ENCODE measurements around the gene KDM7A. TPM values are rescaled to one million over a fixed set of nuclear protein-coding genes. Genes with fewer than 3 reads are reported as not detected.

Gene KDM7A
- total RNA-seq, 1 experiment from 2014 or later: 12.4 TPM

GRCh38 chr7:140084142-140084655, 92.6 kb downstream of the KDM7A start:
- no peak for TF ChIP-seq CTCF (IDR thresholded peaks at IDR 0.05; ENCODE audit: unreplicated experiment)
- Mint-ChIP-seq H3K4me1 (ENCODE audit: insufficient read depth, unreplicated experiment) (peaks cover 6% of the 10 kb centered on the region), H3K27ac (ENCODE audit: low read depth, unreplicated experiment) (no peak overlapping the region), H3K4me3 (ENCODE audit: unreplicated experiment) (no peak overlapping the region), H3K27me3 (ENCODE audit: insufficient read depth, unreplicated experiment) (no peaks in the 10 kb centered on the region), H3K9me3 (ENCODE audit: unreplicated experiment) (no peaks in the 10 kb centered on the region), H3K36me3 (ENCODE audit: insufficient read depth, unreplicated experiment) (no peaks in the 10 kb centered on the region)
- intact Hi-C loops (cut with micrococcal nuclease): no loop called here
- ChIA-PET POLR2A (interaction anchor here (1.2 kb wide), 1 partner anchor 21 kb away, joined by 3 read pairs; the partner anchor contains the start of gene PARP12), CTCF (no interaction called here)
- DNase-seq (ENCODE audit: unreplicated experiment): no peak
- no TSS peak for BruUV-seq (replicated peaks)

- no peak for DNase-seq (ENCODE audit: unreplicated experiment)
- ChIA-PET CTCF (no interaction called here), POLR2A (no interaction called here)
- H3K4me3 Mint-ChIP-seq (ENCODE audit: unreplicated experiment): no peak overlapping the region
- H3K27me3 Mint-ChIP-seq (ENCODE audit: insufficient read depth, unreplicated experiment): no peaks in the 10 kb centered on the region
- TF ChIP-seq CTCF (IDR thresholded peaks at IDR 0.05; ENCODE audit: unreplicated experiment): no peak
- intact Hi-C loops (cut with micrococcal nuclease): no loop called here
- no peaks in the 10 kb centered on the region for H3K36me3 Mint-ChIP-seq (ENCODE audit: insufficient read depth, unreplicated experiment)
- H3K4me1 Mint-ChIP-seq (ENCODE audit: insufficient read depth, unreplicated experiment): peaks cover 6% of the 10 kb centered on the region
- no TSS peak for BruUV-seq (replicated peaks)
- no peak overlapping the region for H3K27ac Mint-ChIP-seq (ENCODE audit: low read depth, unreplicated experiment)
- no peaks in the 10 kb centered on the region for H3K9me3 Mint-ChIP-seq (ENCODE audit: unreplicated experiment)
Observed at GRCh38 chr7:140082770-140083169, 94.0 kb downstream of the KDM7A start.

DNA sequence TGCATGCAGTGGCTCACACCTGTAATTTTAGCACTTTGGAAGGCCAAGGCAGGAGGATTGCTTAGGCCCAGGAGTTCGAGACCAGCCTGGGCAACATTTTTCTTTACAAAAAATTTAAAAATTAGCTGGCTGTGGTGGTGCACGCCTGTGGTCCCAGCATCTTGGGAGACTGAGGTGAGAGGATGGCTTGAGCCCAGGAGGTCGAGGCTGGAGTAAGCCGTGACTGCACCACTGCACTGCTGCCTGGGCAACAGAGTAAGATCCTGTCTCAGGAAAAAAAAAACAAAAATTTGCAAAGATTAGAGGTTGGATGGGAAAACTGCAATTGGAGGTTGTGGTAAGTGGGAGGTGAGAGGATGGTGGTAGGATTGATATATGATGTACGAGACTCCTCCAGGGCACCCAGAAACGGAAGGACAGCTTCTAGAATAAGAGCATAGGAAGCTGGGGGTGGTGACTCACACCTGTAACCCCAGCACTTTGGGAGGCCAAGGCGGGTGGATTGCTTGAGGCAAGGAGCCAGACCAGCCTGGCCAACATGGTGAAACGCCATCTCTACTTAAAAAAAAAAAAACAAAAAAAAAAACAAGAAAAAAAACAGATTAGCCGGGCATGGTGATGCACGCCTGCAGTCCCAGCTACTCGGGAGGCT, 94.9 kb downstream of the KDM7A start:
- BruUV-seq (replicated peaks): no TSS peak
- no peak for TF ChIP-seq CTCF (IDR thresholded peaks at IDR 0.05; ENCODE audit: unreplicated experiment)
- Mint-ChIP-seq H3K27me3 (ENCODE audit: insufficient read depth, unreplicated experiment) (no peaks in the 10 kb centered on the region), H3K4me1 (ENCODE audit: insufficient read depth, unreplicated experiment) (peaks cover 6% of the 10 kb centered on the region), H3K9me3 (ENCODE audit: unreplicated experiment) (no peaks in the 10 kb centered on the region), H3K4me3 (ENCODE audit: unreplicated experiment) (no peak overlapping the region), H3K36me3 (ENCODE audit: insufficient read depth, unreplicated experiment) (no peaks in the 10 kb centered on the region), H3K27ac (ENCODE audit: low read depth, unreplicated experiment) (no peak overlapping the region)
- CTCF ChIA-PET: no interaction called here
- POLR2A ChIA-PET: interaction anchor here (0.6 kb wide), 1 partner anchor 262 kb away, joined by 5 read pairs; no protein-coding TSS in a partner anchor
- peak; percentile 11 for DNase-seq (ENCODE audit: unreplicated experiment)
- intact Hi-C loops (cut with micrococcal nuclease): no loop called here

GRCh38 chr7:140080919-140081318, 95.9 kb downstream of the KDM7A start:
- CTCF ChIA-PET: interaction anchor here (0.7 kb wide), 1 partner anchor 21 kb away, joined by 4 read pairs; no protein-coding TSS in a partner anchor
- Mint-ChIP-seq H3K27me3 (ENCODE audit: insufficient read depth, unreplicated experiment) (no peaks in the 10 kb centered on the region), H3K27ac (ENCODE audit: low read depth, unreplicated experiment) (no peak overlapping the region), H3K36me3 (ENCODE audit: insufficient read depth, unreplicated experiment) (no peaks in the 10 kb centered on the region), H3K9me3 (ENCODE audit: unreplicated experiment) (no peaks in the 10 kb centered on the region), H3K4me1 (ENCODE audit: insufficient read depth, unreplicated experiment) (peaks cover 6% of the 10 kb centered on the region), H3K4me3 (ENCODE audit: unreplicated experiment) (no peak overlapping the region)
- POLR2A ChIA-PET: no interaction called here
- intact Hi-C loops (cut with micrococcal nuclease): no loop called here
- no peak for DNase-seq (ENCODE audit: unreplicated experiment)
- no TSS peak for BruUV-seq (replicated peaks)
- no peak for TF ChIP-seq CTCF (IDR thresholded peaks at IDR 0.05; ENCODE audit: unreplicated experiment)

Measured in MCF 10A (cell line).